ENCODE measurements around the gene PLPPR3. TPM values are rescaled to one million over a fixed set of nuclear protein-coding genes. Genes with fewer than 3 reads are reported as not detected.
A peak's percentile ranks its signal among the peaks of the same experiment; 100 is the strongest.
"Not testable (repeated sequence)": the region's sequence is repeated elsewhere in the genome, so short reads cannot be mapped to it uniquely, and the experiment has no call there.

The PLPPR3 gene
- total and polyA plus RNA-seq, 12 donors, result not detected

GRCh38 chr19:844546-844971 lies 22.8 kb upstream of the PLPPR3 start:
- no peak for TF ChIP-seq CTCF (IDR thresholded peaks at IDR 0.05)
- Histone ChIP-seq H3K9me3 (no peaks in the 10 kb centered on the region), H3K27ac (no peak overlapping the region), H3K36me3 (no peaks in the 10 kb centered on the region), H3K27me3 (peaks cover 9 to 77% (median 64%) of the 10 kb centered on the region in 7 donors), H3K4me1 (peaks cover 9 to 30% (median 12%) of the 10 kb centered on the region in 9 donors), H3K4me3 (no peak overlapping the region)
- ATAC-seq, result no peak
- DNase-seq, result no peak
- WGBS, 2 donors, result 47 to 48% methylated on average over 11 of the region's 11 CpGs
- intact Hi-C loops (cut with DNase I), result no loop called here

GRCh38 chr19:843836-844545 lies 22.2 kb upstream of the PLPPR3 start:
- TF ChIP-seq CTCF (IDR thresholded peaks at IDR 0.05), result no peak
- Histone ChIP-seq H3K9me3 (no peaks in the 10 kb centered on the region), H3K4me3 (peak overlapping the region in 9 of 10 donors; percentile 3 to 42 (median 23)), H3K4me1 (peaks cover 9 to 34% (median 12%) of the 10 kb centered on the region in 9 donors), H3K36me3 (no peaks in the 10 kb centered on the region), H3K27ac (no peak overlapping the region), H3K27me3 (peaks cover 9 to 74% (median 64%) of the 10 kb centered on the region in 7 donors)
- DNase-seq, result peak in 1 of 2 donors; percentile 36
- ATAC-seq, result no peak
- WGBS, 2 donors, result 23 to 33% methylated on average over 36 to 42 of the region's 70 CpGs
- intact Hi-C loops (cut with DNase I), result no loop called here

GRCh38 chr19:843180-843835 lies 21.6 kb upstream of the PLPPR3 start:
- intact Hi-C loops (cut with DNase I), result no loop called here
- peaks cover 9 to 74% (median 63%) of the 10 kb centered on the region in 7 donors for H3K27me3 ChIP-seq
- TF ChIP-seq CTCF (IDR thresholded peaks at IDR 0.05), result no peak
- H3K4me3 ChIP-seq, result peak overlapping the region in 9 of 10 donors; percentile 3 to 42 (median 23)
- peaks cover 9 to 35% (median 13%) of the 10 kb centered on the region in 9 donors for H3K4me1 ChIP-seq
- 4 to 5% methylated on average over 43 to 46 of the region's 46 CpGs for WGBS, 2 donors
- no peaks in the 10 kb centered on the region for H3K36me3 ChIP-seq
- no peaks in the 10 kb centered on the region for H3K9me3 ChIP-seq
- DNase-seq (peak in 1 of 2 donors; percentile 51), ATAC-seq (peak in 3 of 8 donors; percentile 44 to 61 (median 57))
- H3K27ac ChIP-seq, result no peak overlapping the region

GRCh38 chr19:842802-843179 lies 21.0 kb upstream of the PLPPR3 start:
- DNase-seq; H3K4me3 ChIP-seq; H3K27ac ChIP-seq; H3K9me3 ChIP-seq; ATAC-seq; intact Hi-C loops (cut with DNase I); H3K36me3 ChIP-seq: not testable (repeated sequence)
- Histone ChIP-seq H3K4me1 (peaks cover 9 to 34% (median 13%) of the 10 kb centered on the region in 9 donors), H3K27me3 (peaks cover 9 to 72% (median 61%) of the 10 kb centered on the region in 7 donors)
- 80 to 86% methylated on average over 7 of the region's 7 CpGs for WGBS, 2 donors

Data from heart right ventricle (tissue), 16 donors.